PFSK-1 (cell line): ENCODE measurements around the gene PLAAT1.

Source experiments
- POLR2AphosphoS5 ChIP-seq: IDR thresholded peaks from 2 replicates; pipeline ENCODE4 v1.6.1; 2012; ENCODE audit warnings: low read depth, mild to moderate bottlenecking, control low read depth, low read length, moderate library complexity
- TAF1 ChIP-seq: IDR thresholded peaks from 2 replicates; pipeline ENCODE4 v1.6.1; 2012; ENCODE audit warnings: low read length, control low read depth, borderline replicate concordance; ENCODE audit not compliant: insufficient read depth

DNA sequence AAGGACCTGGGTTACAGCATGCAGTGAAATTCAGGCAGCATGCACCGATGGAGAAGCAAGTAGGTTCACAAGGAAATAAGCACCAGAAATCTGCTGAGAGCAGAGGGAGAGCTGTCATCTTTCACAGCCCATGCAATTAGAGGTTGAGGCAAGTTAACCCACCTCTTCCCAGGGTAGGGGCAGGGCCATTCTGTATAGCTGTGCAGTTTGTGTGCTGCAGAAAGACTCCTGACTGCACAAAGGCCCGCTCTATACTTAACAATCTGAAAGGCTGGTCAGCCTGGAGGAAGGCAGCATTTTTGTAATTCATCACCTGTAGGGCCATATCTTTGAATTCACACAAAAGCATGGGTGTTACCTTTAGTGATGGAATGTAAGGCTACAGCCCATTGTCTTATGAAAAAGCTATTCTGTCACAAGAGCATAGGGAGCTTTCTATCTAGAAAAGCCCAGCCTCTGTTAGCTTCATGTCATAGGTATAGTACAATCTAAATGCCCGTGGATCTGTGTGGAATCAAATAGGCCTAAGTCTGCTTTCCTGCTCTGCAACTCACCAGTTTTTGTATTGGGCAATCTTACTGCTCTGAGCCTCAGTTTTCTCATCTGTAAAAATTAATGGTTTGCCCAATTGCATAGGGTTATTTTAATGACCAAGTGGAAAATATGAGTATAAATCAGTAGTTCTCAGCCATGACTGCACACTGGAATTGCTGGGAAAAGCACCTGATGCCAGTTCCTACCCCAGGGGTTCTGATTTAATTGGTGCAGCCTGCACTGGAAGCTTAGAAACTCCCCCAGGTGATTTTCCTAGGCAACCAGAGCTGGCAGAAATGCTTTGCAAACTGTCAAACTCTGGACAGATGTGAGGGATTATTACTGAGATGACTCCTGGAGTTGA is 72.3 kb downstream of the PLAAT1 start:
- no peak for TF ChIP-seq TAF1
- TF ChIP-seq POLR2AphosphoS5, result no peak
